HAP-1 (cell line): Measurements from ENCODE around the gene UGT1A10.
A peak's percentile ranks its signal among the peaks of the same experiment; 100 is the strongest.
"Not testable (repeated sequence)": the region's sequence is repeated elsewhere in the genome, so short reads cannot be mapped to it uniquely, and the experiment has no call there.

Experiments used
- DNase-seq, 2 experiments: peaks; one replicate each; pipeline ENCODE4 v3.0.0-alpha.2; 2016 to 2020; ENCODE audit warnings: low spot score in 2 of 2
- H3K27me3 ChIP-seq: fragments of 250-450 bp; sonication (Bioruptor Pico); 2 replicates; pipeline ENCODE4 v1.5.1; 2020; ENCODE audit warnings: low read depth, mild to moderate bottlenecking, moderate library complexity
- H3K36me3 ChIP-seq: fragments of 250-450 bp; sonication (Bioruptor Pico); replicated peaks from 2 replicates; pipeline ENCODE4 v1.5.1; 2020; ENCODE audit warnings: mild to moderate bottlenecking
- H3K4me1 ChIP-seq: fragments of 250-450 bp; sonication (Bioruptor Pico); 2 replicates; pipeline ENCODE4 v1.5.1; 2020; ENCODE audit warnings: mild to moderate bottlenecking
- H3K4me3 ChIP-seq: fragments of 250-450 bp; sonication (Bioruptor Pico); 2 replicates; pipeline ENCODE4 v1.5.1; 2020; ENCODE audit warnings: mild to moderate bottlenecking, moderate library complexity
- H3K9me3 ChIP-seq: fragments of 250-450 bp; sonication (Bioruptor Pico); 2 replicates; pipeline ENCODE4 v1.5.1; 2020; ENCODE audit warnings: mild to moderate bottlenecking, moderate library complexity
- in situ Hi-C: fragments of 300-500 bp; cut with MboI; formaldehyde crosslinking; loops from 3 replicates; pipeline ENCODE4 v1.14.3; 2020; ENCODE audit warnings: low sequenced_read_pairs, inconsistent platforms, mixed read lengths

UGT1A10 gene

GRCh38 chr2:233627331-233628025 lies 8.8 kb upstream of the UGT1A10 start:
- DNase-seq, result no peak
- no peaks in the 10 kb centered on the region for H3K27me3 ChIP-seq
- H3K9me3 ChIP-seq, result no peaks in the 10 kb centered on the region
- in situ Hi-C loops, result no loop called here
- no peak overlapping the region for H3K4me3 ChIP-seq
- no peaks in the 10 kb centered on the region for H3K4me1 ChIP-seq
- no peaks in the 10 kb centered on the region for H3K36me3 ChIP-seq

GRCh38 chr2:233638836-233639235 lies 2.6 kb downstream of the UGT1A10 start:
- no peaks in the 10 kb centered on the region for H3K4me1 ChIP-seq
- in situ Hi-C loops, result no loop called here
- no peaks in the 10 kb centered on the region; the same call in 1 of the 2 replicates for H3K9me3 ChIP-seq
- H3K4me3 ChIP-seq, result no peak overlapping the region
- H3K27me3 ChIP-seq, result no peaks in the 10 kb centered on the region
- H3K36me3 ChIP-seq, result no peaks in the 10 kb centered on the region
- no peak for DNase-seq

- in situ Hi-C loops, result no loop called here
- H3K4me3 ChIP-seq, result no peak overlapping the region
- H3K9me3 ChIP-seq, result no peaks in the 10 kb centered on the region; the same call in 1 of the 2 replicates
- no peaks in the 10 kb centered on the region for H3K4me1 ChIP-seq
- H3K27me3 ChIP-seq, result no peaks in the 10 kb centered on the region
- H3K36me3 ChIP-seq, result no peaks in the 10 kb centered on the region
- no peak for DNase-seq
Measured at GRCh38 chr2:233639860-233640259, 3.6 kb downstream of the UGT1A10 start.

GRCh38 chr2:233643128-233643527 lies 6.9 kb downstream of the UGT1A10 start:
- in situ Hi-C loops, result no loop called here
- Histone ChIP-seq H3K4me1 (no peaks in the 10 kb centered on the region), H3K27me3 (no peaks in the 10 kb centered on the region), H3K36me3 (no peaks in the 10 kb centered on the region; the same call in 1 of the 2 replicates), H3K9me3 (peaks cover 13% of the 10 kb centered on the region), H3K4me3 (no peak overlapping the region)
- DNase-seq, result peak in 1 of 2 experiments; percentile 34

- H3K27me3 ChIP-seq, H3K36me3 ChIP-seq, in situ Hi-C loops, H3K4me1 ChIP-seq, H3K4me3 ChIP-seq, DNase-seq: not testable (repeated sequence)
- peaks cover 19% of the 10 kb centered on the region for H3K9me3 ChIP-seq
Measured at GRCh38 chr2:233646033-233646432, 9.8 kb downstream of the UGT1A10 start.

GRCh38 chr2:233650981-233651380 lies 14.7 kb downstream of the UGT1A10 start:
- H3K27me3 ChIP-seq, result no peaks in the 10 kb centered on the region
- no peak overlapping the region for H3K4me3 ChIP-seq
- no peak for DNase-seq
- in situ Hi-C loops, result no loop called here
- peaks cover 14% of the 10 kb centered on the region for H3K9me3 ChIP-seq
- no peaks in the 10 kb centered on the region; the same call in 1 of the 2 replicates for H3K36me3 ChIP-seq
- H3K4me1 ChIP-seq, result no peaks in the 10 kb centered on the region

- in situ Hi-C loops, result no loop called here
- no peaks in the 10 kb centered on the region for H3K4me1 ChIP-seq
- no peaks in the 10 kb centered on the region; the same call in 1 of the 2 replicates for H3K36me3 ChIP-seq
- peaks cover 10% of the 10 kb centered on the region for H3K9me3 ChIP-seq
- H3K27me3 ChIP-seq, result no peaks in the 10 kb centered on the region
- no peak overlapping the region for H3K4me3 ChIP-seq
- DNase-seq, result no peak
Measured at GRCh38 chr2:233651430-233651829, 15.2 kb downstream of the UGT1A10 start.

GRCh38 chr2:233654501-233654900 lies 18.3 kb downstream of the UGT1A10 start:
- Histone ChIP-seq H3K4me3 (no peak overlapping the region), H3K4me1 (no peaks in the 10 kb centered on the region), H3K27me3 (no peaks in the 10 kb centered on the region), H3K9me3 (no peaks in the 10 kb centered on the region; the same call in 1 of the 2 replicates), H3K36me3 (no peaks in the 10 kb centered on the region)
- in situ Hi-C loops, result no loop called here
- no peak for DNase-seq

- no peaks in the 10 kb centered on the region; the same call in 1 of the 2 replicates for H3K9me3 ChIP-seq
- no peaks in the 10 kb centered on the region for H3K27me3 ChIP-seq
- no peaks in the 10 kb centered on the region for H3K36me3 ChIP-seq
- H3K4me1 ChIP-seq, result no peaks in the 10 kb centered on the region
- no peak for DNase-seq
- H3K4me3 ChIP-seq, result no peak overlapping the region
- in situ Hi-C loops, result no loop called here
Measured at GRCh38 chr2:233655043-233655442, 18.8 kb downstream of the UGT1A10 start.

- in situ Hi-C loops, H3K9me3 ChIP-seq, H3K36me3 ChIP-seq, H3K4me3 ChIP-seq, DNase-seq, H3K4me1 ChIP-seq, H3K27me3 ChIP-seq: not testable (repeated sequence)
Measured at GRCh38 chr2:233655943-233656342, 19.7 kb downstream of the UGT1A10 start.

GRCh38 chr2:233656443-233656842 lies 20.2 kb downstream of the UGT1A10 start:
- H3K4me3 ChIP-seq, result no peak overlapping the region
- in situ Hi-C loops, result no loop called here

GRCh38 chr2:233658610-233659009 lies 22.4 kb downstream of the UGT1A10 start:
- H3K36me3 ChIP-seq, result no peaks in the 10 kb centered on the region
- in situ Hi-C loops, result no loop called here

More at GRCh38 chr2:233656443-233656842, 20.2 kb downstream of the UGT1A10 start:
- Histone ChIP-seq H3K4me1 (peaks cover 7% of the 10 kb centered on the region; the same call in 1 of the 2 replicates), H3K27me3 (no peaks in the 10 kb centered on the region), H3K36me3 (no peaks in the 10 kb centered on the region), H3K9me3 (no peaks in the 10 kb centered on the region)
- no peak for DNase-seq

GRCh38 chr2:233663911-233664310 lies 27.7 kb downstream of the UGT1A10 start:
- 0 out of 2 replicates have a peak, but pooled peaks cover 2% of the 10 kb centered on the region for H3K9me3 ChIP-seq
- no peaks in the 10 kb centered on the region for H3K36me3 ChIP-seq
- no peak overlapping the region for H3K4me3 ChIP-seq
- no peak for DNase-seq
- peaks cover 7% of the 10 kb centered on the region; the same call in 1 of the 2 replicates for H3K4me1 ChIP-seq
- no peaks in the 10 kb centered on the region for H3K27me3 ChIP-seq
- in situ Hi-C loops, result no loop called here

More at GRCh38 chr2:233658610-233659009, 22.4 kb downstream of the UGT1A10 start:
- no peak overlapping the region for H3K4me3 ChIP-seq
- peaks cover 7% of the 10 kb centered on the region; the same call in 1 of the 2 replicates for H3K4me1 ChIP-seq
- DNase-seq, result no peak
- H3K27me3 ChIP-seq, result no peaks in the 10 kb centered on the region
- 0 out of 2 replicates have a peak, but pooled peaks cover 2% of the 10 kb centered on the region for H3K9me3 ChIP-seq

- Histone ChIP-seq H3K4me1 (no peaks in the 10 kb centered on the region), H3K27me3 (no peaks in the 10 kb centered on the region), H3K9me3 (no peaks in the 10 kb centered on the region), H3K36me3 (no peaks in the 10 kb centered on the region), H3K4me3 (no peak overlapping the region)
- in situ Hi-C loops, result no loop called here
- DNase-seq, result no peak
Measured at GRCh38 chr2:233668605-233669260, 32.5 kb downstream of the UGT1A10 start.
